Esophagus squamous epithelium (tissue), 4 donors: ENCODE results near the gene SARNP.

Source experiments
- POLR2A ChIP-seq, 4 donors: fragments of 450-650 bp; IDR thresholded peaks; one replicate each; pipeline ENCODE4 v1.6.1; 2017; ENCODE audit warnings: antibody characterized with exemption in 4 of 4, mild to moderate bottlenecking in 4 of 4, moderate library complexity in 3 of 4
- TF ChIP-seq, protein P1 (sequence below), 6 experiments: fragments of 450-650 bp in 4 of 6; fragments of 200-600 bp in 2 of 6; sonication (generic) in 2 of 6; IDR thresholded peaks; one replicate each; pipeline ENCODE4 v1.5.1; 2016 to 2019; ENCODE audit warnings: antibody characterized with exemption in 6 of 6, mild to moderate bottlenecking in 4 of 6, moderate library complexity in 4 of 6

GRCh38 chr12:55828357-55828756, 10.8 kb upstream of the SARNP start:
- TF ChIP-seq POLR2A (IDR thresholded peaks at IDR 0.05) = no peak
- TF ChIP-seq, protein P1, sequence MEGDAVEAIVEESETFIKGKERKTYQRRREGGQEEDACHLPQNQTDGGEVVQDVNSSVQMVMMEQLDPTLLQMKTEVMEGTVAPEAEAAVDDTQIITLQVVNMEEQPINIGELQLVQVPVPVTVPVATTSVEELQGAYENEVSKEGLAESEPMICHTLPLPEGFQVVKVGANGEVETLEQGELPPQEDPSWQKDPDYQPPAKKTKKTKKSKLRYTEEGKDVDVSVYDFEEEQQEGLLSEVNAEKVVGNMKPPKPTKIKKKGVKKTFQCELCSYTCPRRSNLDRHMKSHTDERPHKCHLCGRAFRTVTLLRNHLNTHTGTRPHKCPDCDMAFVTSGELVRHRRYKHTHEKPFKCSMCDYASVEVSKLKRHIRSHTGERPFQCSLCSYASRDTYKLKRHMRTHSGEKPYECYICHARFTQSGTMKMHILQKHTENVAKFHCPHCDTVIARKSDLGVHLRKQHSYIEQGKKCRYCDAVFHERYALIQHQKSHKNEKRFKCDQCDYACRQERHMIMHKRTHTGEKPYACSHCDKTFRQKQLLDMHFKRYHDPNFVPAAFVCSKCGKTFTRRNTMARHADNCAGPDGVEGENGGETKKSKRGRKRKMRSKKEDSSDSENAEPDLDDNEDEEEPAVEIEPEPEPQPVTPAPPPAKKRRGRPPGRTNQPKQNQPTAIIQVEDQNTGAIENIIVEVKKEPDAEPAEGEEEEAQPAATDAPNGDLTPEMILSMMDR (IDR thresholded peaks at IDR 0.05) = no peak
